ENCODE measurements around the gene EP400. TPM values are rescaled to one million over a fixed set of nuclear protein-coding genes. Genes with fewer than 3 reads are reported as not detected.

Gene EP400
- total RNA-seq, 4 donors from 2014 or later = 12.6 to 28.0 (median 22.8) TPM

DNA sequence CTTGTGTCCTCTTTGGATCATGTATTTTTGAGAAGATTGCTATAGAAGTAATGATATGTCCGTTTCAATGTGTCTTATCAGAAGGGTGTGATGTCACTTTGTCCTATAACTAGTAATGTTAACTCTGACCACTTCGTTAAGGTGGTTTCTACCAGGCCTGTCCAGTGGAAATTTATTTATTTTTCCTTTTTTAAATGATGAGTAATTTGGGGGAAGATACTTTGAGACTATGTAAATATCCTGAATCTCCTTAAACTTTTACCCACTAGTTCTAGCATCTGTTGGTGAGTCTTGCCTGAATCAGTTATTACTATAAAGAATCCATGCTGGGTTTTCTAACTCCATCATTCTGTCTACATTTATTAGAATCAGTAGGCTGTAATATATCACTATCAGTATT, 15.3 kb downstream of the EP400 start:
- WGBS, 2 donors (ENCODE audit: low coverage in 1 of 2) = 78 to 83% methylated on average over 2 of the region's 2 CpGs
- ATAC-seq = no peak
- H3K36me3 ChIP-seq = peaks cover 0 to 24% of the 10 kb centered on the region in 2 donors

DNA sequence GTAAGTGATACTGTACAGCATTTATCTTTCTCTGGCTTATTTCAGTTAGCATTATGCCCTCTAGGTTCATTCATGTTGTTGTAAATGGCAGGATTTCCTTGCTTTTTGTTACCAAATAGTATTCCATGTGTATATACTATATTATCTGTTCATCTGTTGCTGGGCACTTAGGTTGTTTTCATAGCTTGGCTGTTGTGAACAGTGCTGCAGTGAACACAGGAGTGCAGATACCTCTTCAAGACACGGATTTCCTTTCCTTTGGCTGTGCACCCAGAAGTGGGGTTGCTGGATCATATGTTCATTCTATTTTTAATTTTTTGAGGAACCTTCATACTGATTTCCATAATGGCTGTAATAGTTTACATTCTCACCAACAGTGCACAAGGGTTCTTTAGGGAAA, 21.5 kb downstream of the EP400 start:
- WGBS, 2 donors (ENCODE audit: low coverage in 1 of 2) = 22 to 31% methylated on average over 1 of the region's 1 CpG
- Histone ChIP-seq H3K4me1 (peaks cover 0 to 24% (median 0%) of the 10 kb centered on the region in 3 donors), H3K4me3 (no peak overlapping the region), H3K27ac (no peak overlapping the region), H3K36me3 (peaks cover 0 to 6% of the 10 kb centered on the region in 2 donors), H3K9me3 (no peaks in the 10 kb centered on the region), H3K27me3 (no peaks in the 10 kb centered on the region)
- TF ChIP-seq, protein P1, sequence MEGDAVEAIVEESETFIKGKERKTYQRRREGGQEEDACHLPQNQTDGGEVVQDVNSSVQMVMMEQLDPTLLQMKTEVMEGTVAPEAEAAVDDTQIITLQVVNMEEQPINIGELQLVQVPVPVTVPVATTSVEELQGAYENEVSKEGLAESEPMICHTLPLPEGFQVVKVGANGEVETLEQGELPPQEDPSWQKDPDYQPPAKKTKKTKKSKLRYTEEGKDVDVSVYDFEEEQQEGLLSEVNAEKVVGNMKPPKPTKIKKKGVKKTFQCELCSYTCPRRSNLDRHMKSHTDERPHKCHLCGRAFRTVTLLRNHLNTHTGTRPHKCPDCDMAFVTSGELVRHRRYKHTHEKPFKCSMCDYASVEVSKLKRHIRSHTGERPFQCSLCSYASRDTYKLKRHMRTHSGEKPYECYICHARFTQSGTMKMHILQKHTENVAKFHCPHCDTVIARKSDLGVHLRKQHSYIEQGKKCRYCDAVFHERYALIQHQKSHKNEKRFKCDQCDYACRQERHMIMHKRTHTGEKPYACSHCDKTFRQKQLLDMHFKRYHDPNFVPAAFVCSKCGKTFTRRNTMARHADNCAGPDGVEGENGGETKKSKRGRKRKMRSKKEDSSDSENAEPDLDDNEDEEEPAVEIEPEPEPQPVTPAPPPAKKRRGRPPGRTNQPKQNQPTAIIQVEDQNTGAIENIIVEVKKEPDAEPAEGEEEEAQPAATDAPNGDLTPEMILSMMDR (IDR thresholded peaks at IDR 0.05) = no peak
- ATAC-seq = no peak

More for the DNA sequence above, 15.3 kb downstream of the EP400 start:
- no peak overlapping the region for H3K4me3 ChIP-seq
- peaks cover 0 to 36% (median 0%) of the 10 kb centered on the region in 3 donors for H3K4me1 ChIP-seq
- H3K27ac ChIP-seq = no peak overlapping the region
- no peaks in the 10 kb centered on the region for H3K9me3 ChIP-seq
- H3K27me3 ChIP-seq = no peaks in the 10 kb centered on the region
- TF ChIP-seq POLR2AphosphoS5 (IDR thresholded peaks at IDR 0.05) (no peak), POLR2A (IDR thresholded peaks at IDR 0.05) (no peak), EP300 (IDR thresholded peaks at IDR 0.05) (no peak)
- TF ChIP-seq, protein P1 (IDR thresholded peaks at IDR 0.05) = no peak

DNA sequence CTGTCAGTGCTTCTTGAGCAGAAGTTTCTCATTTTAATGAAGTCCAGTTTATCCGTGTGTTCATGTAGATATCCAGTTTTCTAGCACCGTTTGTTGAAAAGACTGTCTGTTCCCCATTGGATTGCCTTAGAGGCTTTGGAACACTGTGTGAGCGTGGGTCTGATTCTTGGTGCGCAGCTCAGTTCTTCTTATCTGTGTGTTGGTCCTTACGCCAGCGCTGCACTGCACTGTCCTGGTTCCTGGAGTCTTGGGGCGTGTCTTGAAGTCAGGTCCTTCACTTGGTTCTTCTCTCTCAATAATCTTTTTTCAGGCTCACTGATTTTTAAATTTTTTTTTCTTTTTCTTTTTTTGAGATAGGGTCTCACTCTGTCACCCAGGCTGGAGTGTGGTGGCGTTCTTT, 25.5 kb downstream of the EP400 start:
- Histone ChIP-seq H3K27ac (no peak overlapping the region), H3K4me1 (peaks cover 0 to 13% (median 0%) of the 10 kb centered on the region in 3 donors), H3K27me3 (no peaks in the 10 kb centered on the region), H3K36me3 (peaks cover 0 to 14% of the 10 kb centered on the region in 2 donors), H3K9me3 (no peaks in the 10 kb centered on the region), H3K4me3 (no peak overlapping the region)
- WGBS, 2 donors (ENCODE audit: low coverage in 1 of 2) = 92 to 100% methylated on average over 7 of the region's 8 CpGs
- TF ChIP-seq EP300 (IDR thresholded peaks at IDR 0.05) (no peak), POLR2A (IDR thresholded peaks at IDR 0.05) (no peak)
- TF ChIP-seq, protein P1 (IDR thresholded peaks at IDR 0.05) = no peak
- no peak for ATAC-seq

DNA sequence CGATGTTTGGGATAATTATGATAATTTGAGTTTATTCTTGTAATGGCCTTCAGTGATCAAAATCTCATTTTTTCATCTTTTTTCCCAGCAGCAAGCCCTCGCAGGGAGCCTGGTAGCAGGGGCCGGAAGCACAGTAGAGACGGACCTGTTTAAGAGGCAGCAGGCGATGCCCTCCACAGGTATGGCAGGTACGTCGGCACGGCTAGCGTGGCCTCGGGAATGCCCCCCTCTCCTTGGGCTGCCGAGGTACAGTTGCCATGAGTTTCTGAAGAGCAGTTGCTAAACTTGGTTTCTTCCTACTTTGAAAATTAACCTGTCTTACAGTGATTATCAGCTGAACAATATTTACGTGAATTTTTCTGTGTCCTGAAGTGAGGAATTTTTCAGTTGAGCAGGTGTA, 29.9 kb downstream of the EP400 start:
- Histone ChIP-seq H3K27ac (no peak overlapping the region), H3K36me3 (peaks cover 0 to 52% of the 10 kb centered on the region in 2 donors), H3K4me3 (no peak overlapping the region), H3K9me3 (no peaks in the 10 kb centered on the region), H3K27me3 (no peaks in the 10 kb centered on the region), H3K4me1 (no peaks in the 10 kb centered on the region)
- no peak for ATAC-seq
- TF ChIP-seq POLR2A (IDR thresholded peaks at IDR 0.05) = no peak
- TF ChIP-seq, protein P1 (IDR thresholded peaks at IDR 0.05) = no peak
- no peak for TF ChIP-seq EP300 (IDR thresholded peaks at IDR 0.05)
- no peak for TF ChIP-seq POLR2AphosphoS5 (IDR thresholded peaks at IDR 0.05)
- 78 to 87% methylated on average over 2 to 11 of the region's 12 CpGs for WGBS, 2 donors (ENCODE audit: low coverage in 1 of 2)

DNA sequence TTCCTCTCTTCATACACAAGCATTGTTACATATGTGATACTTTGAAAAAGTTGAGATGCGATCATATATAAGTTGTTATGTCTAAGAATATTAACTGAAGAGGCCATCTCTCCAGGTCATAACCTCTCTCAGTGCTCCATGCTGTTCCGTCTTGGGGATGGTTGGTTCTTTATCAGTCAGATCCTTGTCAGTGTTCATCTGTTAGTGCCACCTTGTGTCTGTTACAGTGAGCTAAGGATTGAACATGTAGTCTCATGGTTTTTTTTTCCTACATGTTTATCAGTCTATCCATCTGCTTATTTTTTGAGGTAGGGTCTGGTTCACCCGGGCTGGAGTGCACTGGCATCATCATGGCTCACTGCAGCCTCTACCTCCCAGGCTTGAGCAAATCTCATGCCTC, 30.5 kb downstream of the EP400 start:
- Histone ChIP-seq H3K4me1 (no peaks in the 10 kb centered on the region), H3K27ac (no peak overlapping the region), H3K36me3 (peaks cover 0 to 59% of the 10 kb centered on the region in 2 donors), H3K4me3 (no peak overlapping the region), H3K9me3 (no peaks in the 10 kb centered on the region), H3K27me3 (no peaks in the 10 kb centered on the region)
- TF ChIP-seq, protein P1 (IDR thresholded peaks at IDR 0.05) = no peak
- TF ChIP-seq POLR2AphosphoS5 (IDR thresholded peaks at IDR 0.05) = no peak
- no peak for TF ChIP-seq POLR2A (IDR thresholded peaks at IDR 0.05)
- TF ChIP-seq EP300 (IDR thresholded peaks at IDR 0.05) = no peak
- WGBS, 2 donors (ENCODE audit: low coverage in 1 of 2) = 52 to 58% methylated on average over 3 of the region's 3 CpGs
- no peak for ATAC-seq

Data from gastroesophageal sphincter (tissue), 4 donors.